PC-3 (cell line): Measurements from ENCODE around the gene SRSF8.

Experiments
- CTCF ChIP-seq: fragments of 300-600 bp; sonication (generic); conservative IDR thresholded peaks from 2 replicates; pipeline ENCODE4 v1.5.1; 2017; ENCODE audit warnings: antibody characterized with exemption, low read depth, mild to moderate bottlenecking, low read length
- EZH2 ChIP-seq: fragments of 300-600 bp; sonication (generic); IDR thresholded peaks from one replicate; pipeline ENCODE4 v1.6.1; 2017; ENCODE audit warnings: antibody characterized with exemption, mild to moderate bottlenecking, low read length; ENCODE audit not compliant: unreplicated experiment
- EZH2phosphoT487 ChIP-seq: fragments of 300-600 bp; sonication (generic); IDR thresholded peaks from 2 replicates; pipeline ENCODE4 v1.6.1; 2018; ENCODE audit warnings: mild to moderate bottlenecking, antibody characterized with exemption, low read length, borderline replicate concordance

- TF ChIP-seq EZH2phosphoT487 (no peak), CTCF (no peak), EZH2 (no peak)
Observed at GRCh38 chr11:95042906-95043305, 23.8 kb upstream of the SRSF8 start.
